Measurements from ENCODE around the gene C8G. TPM values are rescaled to one million over a fixed set of nuclear protein-coding genes. Genes with fewer than 3 reads are reported as not detected.

C8G gene
- total and polyA plus RNA-seq, 9 of the 15 experiments (the other 6 are each of a cell fraction or from before 2014, with no cell fraction given): 0.35 to 5.9 (median 2.7) TPM; not detected in 2

DNA sequence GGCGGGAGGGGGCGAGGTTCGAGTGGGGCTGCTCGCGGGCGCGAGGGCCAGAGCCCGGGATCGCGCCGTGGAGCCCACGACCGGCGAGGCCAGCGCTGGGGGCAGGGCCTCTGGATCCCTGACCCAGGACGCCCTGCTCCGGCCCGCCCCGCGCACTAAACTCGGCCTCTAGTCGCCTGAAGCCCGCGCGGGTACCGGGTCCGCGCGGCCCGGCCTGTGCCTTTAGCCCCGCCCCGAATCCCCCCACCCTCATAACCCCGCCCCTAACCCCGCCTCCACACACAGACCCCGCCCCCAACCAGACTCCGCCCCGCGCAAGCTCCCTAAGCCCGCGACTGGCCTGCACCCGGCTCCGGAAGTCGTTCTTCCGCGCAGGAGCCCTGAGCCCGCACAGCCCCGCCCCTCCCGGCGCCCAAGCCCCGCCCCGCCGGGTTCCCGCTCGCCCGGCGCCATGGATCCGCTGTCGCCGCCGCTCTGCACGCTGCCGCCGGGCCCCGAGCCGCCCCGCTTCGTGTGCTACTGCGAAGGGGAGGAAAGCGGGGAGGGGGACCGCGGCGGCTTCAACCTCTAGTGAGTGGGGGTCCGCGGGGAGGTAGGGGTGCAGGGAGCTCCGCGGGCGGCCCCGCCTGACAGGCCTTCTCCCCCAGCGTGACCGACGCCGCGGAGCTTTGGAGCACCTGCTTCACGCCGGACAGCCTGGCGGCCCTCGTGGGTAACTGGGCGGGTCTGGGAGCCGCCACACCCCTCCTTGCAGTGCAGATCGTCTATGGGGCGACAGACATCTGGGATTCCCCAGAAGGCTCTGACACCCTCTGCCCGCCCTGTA lies 47.2 kb downstream of the C8G start, which contains the start of gene PAXX (continued):
- TF ChIP-seq ILK (tag; IDR thresholded peaks at IDR 0.05; ENCODE audit: borderline replicate concordance, low read depth) (no peak), TGIF2 (CRISPR knock-in tag; IDR thresholded peaks at IDR 0.05) (no peak), ZNF507 (tag; conservative IDR thresholded peaks at IDR 0.05) (no peak), GABPA (tag; conservative IDR thresholded peaks at IDR 0.05; ENCODE audit: low read depth) (peak; percentile 41; the same call in 1 of the 2 replicates), STAT5A (IDR thresholded peaks at IDR 0.05; ENCODE audit: borderline replicate concordance, low read length) (no peak), TAF7 (tag; IDR thresholded peaks at IDR 0.05) (no peak), DIDO1 (tag; IDR thresholded peaks at IDR 0.05; ENCODE audit: low read depth) (no peak), ZNF699 (CRISPR knock-in tag; IDR thresholded peaks at IDR 0.05; ENCODE audit: insufficient replicate concordance) (no peak), CBFB (CRISPR knock-in tag; IDR thresholded peaks at IDR 0.05) (no peak), TCFL5 (CRISPR knock-in tag; conservative IDR thresholded peaks at IDR 0.05) (no peak), SETDB1 (IDR thresholded peaks at IDR 0.05; ENCODE audit: low read length) (no peak), NBN (IDR thresholded peaks at IDR 0.05; ENCODE audit: low read depth) (no peak), RB1 (IDR thresholded peaks at IDR 0.05; ENCODE audit: low read depth) (peak; percentile 96), ZNF184 (CRISPR knock-in tag; IDR thresholded peaks at IDR 0.05) (no peak), ZNF263 (CRISPR knock-in tag; IDR thresholded peaks at IDR 0.05; ENCODE audit: borderline replicate concordance) (no peak), SIN3B (IDR thresholded peaks at IDR 0.05; ENCODE audit: low read depth) (peak; percentile 61; the same call in 1 of the 2 replicates), FOXP1 (CRISPR knock-in tag; IDR thresholded peaks at IDR 0.05) (no peak; the same call in 1 of the 2 replicates), MYBL2 (IDR thresholded peaks at IDR 0.05; ENCODE audit: low read depth) (no peak), MYBL2 (CRISPR knock-in tag; IDR thresholded peaks at IDR 0.05; ENCODE audit: borderline replicate concordance) (no peak), RBM34 (IDR thresholded peaks at IDR 0.05; ENCODE audit: borderline replicate concordance, insufficient read depth, low read length) (no peak), KDM2B (CRISPR knock-in tag; IDR thresholded peaks at IDR 0.05) (no peak), ZNF165 (CRISPR knock-in tag; IDR thresholded peaks at IDR 0.05; ENCODE audit: borderline replicate concordance) (no peak)
- TF ChIP-seq, protein P1, sequence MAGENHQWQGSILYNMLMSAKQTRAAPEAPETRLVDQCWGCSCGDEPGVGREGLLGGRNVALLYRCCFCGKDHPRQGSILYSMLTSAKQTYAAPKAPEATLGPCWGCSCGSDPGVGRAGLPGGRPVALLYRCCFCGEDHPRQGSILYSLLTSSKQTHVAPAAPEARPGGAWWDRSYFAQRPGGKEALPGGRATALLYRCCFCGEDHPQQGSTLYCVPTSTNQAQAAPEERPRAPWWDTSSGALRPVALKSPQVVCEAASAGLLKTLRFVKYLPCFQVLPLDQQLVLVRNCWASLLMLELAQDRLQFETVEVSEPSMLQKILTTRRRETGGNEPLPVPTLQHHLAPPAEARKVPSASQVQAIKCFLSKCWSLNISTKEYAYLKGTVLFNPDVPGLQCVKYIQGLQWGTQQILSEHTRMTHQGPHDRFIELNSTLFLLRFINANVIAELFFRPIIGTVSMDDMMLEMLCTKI (IDR thresholded peaks at IDR 0.05; ENCODE audit: partially characterized antibody): no peak
- TF ChIP-seq, protein P2, sequence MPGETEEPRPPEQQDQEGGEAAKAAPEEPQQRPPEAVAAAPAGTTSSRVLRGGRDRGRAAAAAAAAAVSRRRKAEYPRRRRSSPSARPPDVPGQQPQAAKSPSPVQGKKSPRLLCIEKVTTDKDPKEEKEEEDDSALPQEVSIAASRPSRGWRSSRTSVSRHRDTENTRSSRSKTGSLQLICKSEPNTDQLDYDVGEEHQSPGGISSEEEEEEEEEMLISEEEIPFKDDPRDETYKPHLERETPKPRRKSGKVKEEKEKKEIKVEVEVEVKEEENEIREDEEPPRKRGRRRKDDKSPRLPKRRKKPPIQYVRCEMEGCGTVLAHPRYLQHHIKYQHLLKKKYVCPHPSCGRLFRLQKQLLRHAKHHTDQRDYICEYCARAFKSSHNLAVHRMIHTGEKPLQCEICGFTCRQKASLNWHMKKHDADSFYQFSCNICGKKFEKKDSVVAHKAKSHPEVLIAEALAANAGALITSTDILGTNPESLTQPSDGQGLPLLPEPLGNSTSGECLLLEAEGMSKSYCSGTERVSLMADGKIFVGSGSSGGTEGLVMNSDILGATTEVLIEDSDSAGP (CRISPR knock-in tag; IDR thresholded peaks at IDR 0.05): no peak
- TF ChIP-seq, protein P3, sequence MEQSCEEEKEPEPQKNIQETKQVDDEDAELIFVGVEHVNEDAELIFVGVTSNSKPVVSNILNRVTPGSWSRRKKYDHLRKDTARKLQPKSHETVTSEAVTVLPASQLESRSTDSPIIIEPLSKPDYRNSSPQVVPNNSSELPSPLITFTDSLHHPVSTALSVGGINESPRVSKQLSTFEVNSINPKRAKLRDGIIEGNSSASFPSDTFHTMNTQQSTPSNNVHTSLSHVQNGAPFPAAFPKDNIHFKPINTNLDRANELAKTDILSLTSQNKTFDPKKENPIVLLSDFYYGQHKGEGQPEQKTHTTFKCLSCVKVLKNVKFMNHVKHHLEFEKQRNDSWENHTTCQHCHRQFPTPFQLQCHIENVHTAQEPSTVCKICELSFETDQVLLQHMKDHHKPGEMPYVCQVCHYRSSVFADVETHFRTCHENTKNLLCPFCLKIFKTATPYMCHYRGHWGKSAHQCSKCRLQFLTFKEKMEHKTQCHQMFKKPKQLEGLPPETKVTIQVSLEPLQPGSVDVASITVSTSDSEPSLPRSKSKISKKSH (CRISPR knock-in tag; IDR thresholded peaks at IDR 0.05): no peak
